BJ (cell line): Measurements from ENCODE around the gene WHRN. TPM values are rescaled to one million over a fixed set of nuclear protein-coding genes. Genes with fewer than 3 reads are reported as not detected.

Experiments
- CTCF ChIA-PET: fragments of 350-600 bp; formaldehyde crosslinking; extraction: SDS; loops from one replicate; lab custom pipeline; 2021; ENCODE audit warnings: antibody characterized with exemption, inconsistent platforms; lab: Yijun Ruan, JAX
- POLR2A ChIA-PET: fragments of 300-600 bp; sonication (Branson Sonifier 250); formaldehyde crosslinking; extraction: SDS; loops from one replicate; lab custom pipeline; 2021; ENCODE audit warnings: antibody characterized with exemption; lab: Charles Lee
- DNase-seq: peaks from one replicate; pipeline ENCODE4 v3.0.0-alpha.2; 2011; ENCODE audit warnings: low read depth
- H3K27me3 ChIP-seq: 2 replicates; pipeline ENCODE4 v1.6.0; 2011; ENCODE audit warnings: low read length; ENCODE audit not compliant: control insufficient read depth, insufficient read depth
- H3K36me3 ChIP-seq: 2 replicates; pipeline ENCODE4 v1.5.1; 2011; ENCODE audit warnings: low read length; ENCODE audit not compliant: control insufficient read depth, insufficient read depth
- H3K4me3 ChIP-seq: 2 replicates; pipeline ENCODE4 v1.5.1; 2011; ENCODE audit warnings: low read depth, mild to moderate bottlenecking, control low read depth, low read length
- CTCF ChIP-seq: IDR thresholded peaks from 2 replicates; pipeline ENCODE4 v1.5.1; 2011; ENCODE audit warnings: low read depth, mild to moderate bottlenecking, control low read depth, inconsistent platforms, low read length, moderate library complexity; ENCODE audit not compliant: insufficient read depth
- polyA plus RNA-seq: library from polyadenylated mRNA; depleted of rRNA; stranded (reverse); fragments of >200 nt; gene quantifications from 2 replicates; pipeline ENCODE4 v1.2.3, GENCODE V29; 2011

Gene WHRN
- polyA plus RNA-seq, 1 experiment, result 1.5 TPM

GRCh38 chr9:114414346-114414745 is 90.9 kb downstream of the WHRN start:
- no peak for TF ChIP-seq CTCF
- ChIA-PET CTCF (interaction anchor here (1.0 to 5.0 kb wide), 7 partner anchors 10 to 248 kb away, joined by 3 to 45 read pairs (median 6); no protein-coding TSS in a partner anchor), POLR2A (no interaction called here)
- DNase-seq, result no peak
- H3K36me3 ChIP-seq, result no peaks in the 10 kb centered on the region
- H3K27me3 ChIP-seq, result 0 out of 2 replicates have a peak, but pooled peaks cover 2% of the 10 kb centered on the region
- H3K4me3 ChIP-seq, result no peak overlapping the region

DNA sequence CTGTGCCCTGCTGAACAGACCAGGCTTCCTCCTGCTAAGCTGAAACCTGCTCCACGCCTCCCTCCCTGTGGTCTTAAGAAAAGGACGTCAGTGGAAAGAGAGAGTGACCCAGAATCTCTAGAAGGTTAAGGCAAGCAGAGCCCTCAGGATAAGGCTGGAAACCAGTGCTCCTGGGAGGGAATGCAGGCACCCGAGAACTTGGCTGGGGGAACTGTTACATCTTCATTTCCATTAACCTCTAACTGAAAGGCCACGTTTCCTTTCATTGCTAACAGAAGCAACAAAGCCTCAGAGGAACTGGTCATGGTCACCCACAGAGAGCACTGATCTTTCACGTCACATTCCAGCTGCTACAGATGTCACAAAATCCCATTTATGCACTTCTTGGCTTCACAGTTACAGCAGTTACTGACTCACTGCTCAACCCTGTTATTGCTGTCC is 91.4 kb downstream of the WHRN start:
- no peaks in the 10 kb centered on the region for H3K27me3 ChIP-seq
- TF ChIP-seq CTCF, result no peak
- ChIA-PET CTCF (interaction anchor here (1.0 to 5.0 kb wide), 5 partner anchors 9 to 249 kb away, joined by 3 to 45 read pairs (median 6); no protein-coding TSS in a partner anchor), POLR2A (no interaction called here)
- peak; percentile 35 for DNase-seq
- H3K4me3 ChIP-seq, result no peak overlapping the region
- H3K36me3 ChIP-seq, result no peaks in the 10 kb centered on the region

DNA sequence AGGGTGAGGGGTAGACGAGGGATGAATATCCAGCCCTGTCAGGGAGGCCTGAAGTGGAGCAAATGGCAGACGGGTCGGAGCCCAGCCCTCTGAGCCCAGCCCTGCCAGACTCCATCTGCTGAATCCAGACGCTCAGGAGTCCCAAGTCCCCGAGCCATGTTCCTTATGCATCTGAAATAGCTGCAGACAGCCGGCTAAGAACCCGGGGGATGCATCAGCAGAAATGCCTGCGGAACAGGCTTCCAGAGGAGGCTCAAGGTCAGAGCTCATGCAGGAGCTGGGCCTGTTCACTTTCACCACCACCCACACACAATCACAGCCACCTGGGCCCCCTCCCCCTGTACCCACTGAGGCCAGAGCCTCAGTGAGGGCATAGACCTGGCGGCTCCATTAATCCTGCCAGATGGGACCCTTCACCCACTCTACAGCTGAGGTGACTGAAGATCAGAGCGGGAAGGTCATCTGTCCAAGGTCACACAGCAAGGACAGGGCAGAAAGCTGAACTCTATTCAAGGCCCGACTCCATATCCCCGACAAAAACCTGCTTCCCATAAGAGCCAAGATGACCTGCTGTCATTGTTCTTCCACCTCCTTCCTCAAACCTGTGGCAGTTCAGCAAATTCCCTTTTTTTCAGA is 93.1 kb downstream of the WHRN start:
- POLR2A ChIA-PET, result no interaction called here
- Histone ChIP-seq H3K36me3 (no peaks in the 10 kb centered on the region), H3K27me3 (no peaks in the 10 kb centered on the region), H3K4me3 (no peak overlapping the region)
- no peak for DNase-seq
- CTCF ChIA-PET, result interaction anchor here (1.3 kb wide), 1 partner anchor 241 kb away, joined by 7 read pairs; no protein-coding TSS in a partner anchor
- TF ChIP-seq CTCF, result no peak

DNA sequence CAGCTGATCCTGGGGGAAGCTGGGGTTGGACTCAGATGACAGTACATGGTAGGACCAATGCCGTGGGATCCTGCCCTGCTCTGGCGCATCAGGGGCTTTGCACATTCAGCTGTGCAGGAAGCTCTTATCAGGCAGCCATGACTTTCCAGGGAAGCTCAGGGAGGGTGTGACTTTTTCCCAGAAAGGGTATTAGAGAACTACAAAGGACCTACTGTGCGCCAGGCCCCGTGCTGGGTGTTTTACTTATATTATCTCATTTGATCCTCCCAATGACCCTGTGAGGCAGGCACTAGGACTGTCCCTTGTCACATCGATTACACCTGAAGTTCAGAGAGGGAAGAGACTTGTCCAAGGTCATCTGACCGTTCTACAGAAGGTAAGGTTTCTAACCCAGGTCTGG is 93.8 kb downstream of the WHRN start:
- no peak for TF ChIP-seq CTCF
- ChIA-PET POLR2A (no interaction called here), CTCF (interaction anchor here (1.3 kb wide), 1 partner anchor 242 kb away, joined by 7 read pairs; no protein-coding TSS in a partner anchor)
- Histone ChIP-seq H3K4me3 (no peak overlapping the region), H3K36me3 (no peaks in the 10 kb centered on the region), H3K27me3 (no peaks in the 10 kb centered on the region)
- DNase-seq, result no peak

- POLR2A ChIA-PET, result no interaction called here
- Histone ChIP-seq H3K27me3 (no peaks in the 10 kb centered on the region), H3K4me3 (no peak overlapping the region), H3K36me3 (no peaks in the 10 kb centered on the region)
- TF ChIP-seq CTCF, result no peak
- no peak for DNase-seq
- CTCF ChIA-PET, result no interaction called here
These were observed 94.4 kb downstream of the WHRN start for GRCh38 chr9:114410910-114411309.
